NOMO-1 treated with dmso at 0.1 percent for 144 hours (cell line): ENCODE measurements around the gene MESP2.
A peak's percentile ranks its signal among the peaks of the same experiment; 100 is the strongest.

ENCODE experiments used
- DNase-seq: peaks from one replicate; lab custom pipeline; 2025; ENCODE audit not compliant: unreplicated experiment; lab: John Stamatoyannopoulos, UW

The MESP2 gene

DNA sequence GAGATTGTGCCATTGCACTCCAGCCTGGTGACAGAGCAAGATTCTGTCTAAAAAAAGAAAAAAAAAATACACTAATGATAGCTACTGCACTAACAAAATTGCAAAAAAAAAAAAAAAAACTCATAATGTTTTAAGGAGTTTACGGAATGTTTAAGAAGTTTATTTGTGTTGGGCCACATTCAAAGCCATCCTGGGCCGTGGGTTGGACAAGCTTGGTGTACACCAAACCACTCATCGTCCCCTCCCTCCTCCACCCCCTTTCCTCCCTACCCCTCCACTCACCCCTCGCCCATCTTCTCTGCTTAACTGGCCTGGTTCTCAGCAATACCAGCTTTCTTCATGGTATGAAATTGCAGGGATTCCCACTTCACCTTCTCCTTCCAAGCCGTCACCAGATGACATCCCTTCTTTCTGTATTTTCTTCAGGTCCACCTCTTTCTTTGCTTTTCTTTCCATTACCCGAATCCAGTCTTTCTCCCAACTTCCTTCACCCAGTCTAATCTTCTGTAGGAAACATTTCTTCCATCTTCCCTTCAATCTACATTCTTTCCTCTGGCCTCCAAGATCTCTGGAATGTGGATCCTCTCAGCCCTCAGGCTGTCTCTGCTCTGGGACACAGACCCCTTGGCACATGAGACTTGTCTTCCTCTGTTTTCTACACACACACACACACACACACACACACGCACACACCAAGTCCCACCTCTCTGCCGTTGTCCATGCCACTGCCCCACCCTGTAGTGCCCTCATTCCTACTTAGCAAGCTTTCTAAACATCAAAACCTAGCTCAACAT lies 21.6 kb upstream of the MESP2 start:
- DNase-seq = no peak

DNA sequence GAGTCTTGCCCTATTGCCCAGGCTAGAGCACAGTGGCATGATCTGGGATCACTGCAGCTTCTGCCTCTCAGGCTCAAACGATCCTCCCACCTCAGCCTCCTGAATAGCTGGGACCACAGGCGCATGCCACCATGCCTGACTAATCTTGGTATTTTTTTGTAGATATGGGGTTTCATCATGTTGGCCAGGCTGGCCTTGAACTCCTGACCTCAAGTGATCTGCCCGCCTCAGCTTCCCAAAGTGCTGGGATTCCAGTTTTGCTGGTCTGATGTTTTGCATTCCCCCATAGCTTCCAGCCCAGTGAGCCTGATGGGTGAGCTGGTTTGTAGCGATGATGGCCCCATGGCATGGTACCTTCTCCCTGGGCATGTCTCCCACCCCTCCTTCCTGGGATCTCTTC lies 20.4 kb upstream of the MESP2 start:
- DNase-seq = no peak

DNA sequence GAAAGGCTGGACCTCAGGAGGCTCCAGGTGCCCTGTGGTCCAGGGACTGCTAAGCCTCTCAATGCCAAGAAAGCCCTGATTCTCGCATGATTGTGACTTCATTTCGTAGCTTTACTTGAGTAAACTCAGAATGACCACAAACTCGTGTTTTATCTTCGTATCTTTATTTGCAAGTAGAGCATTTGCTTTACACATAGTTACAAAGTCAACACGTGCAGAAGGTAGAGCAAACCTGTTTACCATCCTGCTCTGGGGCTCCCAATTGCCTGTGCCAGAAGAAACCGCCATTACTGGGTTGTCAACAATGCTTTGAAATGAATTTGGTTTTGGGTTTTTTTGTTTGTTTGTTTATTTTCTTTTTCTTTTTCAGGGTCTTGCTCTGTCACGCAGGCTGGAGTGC lies 19.2 kb upstream of the MESP2 start:
- no peak for DNase-seq

DNA sequence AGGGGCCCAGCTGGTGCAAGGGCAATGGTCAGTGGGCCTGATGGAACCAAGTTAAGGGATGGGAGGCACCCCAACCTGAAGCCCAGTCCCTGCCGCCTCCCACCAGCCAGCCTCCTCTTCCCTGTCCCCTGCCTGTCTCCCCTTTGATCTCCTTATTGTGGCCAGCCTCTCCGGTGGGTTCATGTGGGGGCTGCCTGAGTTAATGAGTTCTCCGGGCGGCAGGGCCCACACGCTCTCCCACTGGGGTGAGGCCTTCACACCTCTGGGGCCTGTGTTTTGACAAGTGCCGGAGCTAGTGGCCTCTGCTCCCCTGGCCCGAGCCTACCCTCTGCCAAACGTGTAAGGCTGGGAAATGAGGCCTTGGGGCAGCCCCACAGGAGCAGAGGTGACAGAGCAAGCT lies 17.8 kb upstream of the MESP2 start:
- no peak for DNase-seq

DNA sequence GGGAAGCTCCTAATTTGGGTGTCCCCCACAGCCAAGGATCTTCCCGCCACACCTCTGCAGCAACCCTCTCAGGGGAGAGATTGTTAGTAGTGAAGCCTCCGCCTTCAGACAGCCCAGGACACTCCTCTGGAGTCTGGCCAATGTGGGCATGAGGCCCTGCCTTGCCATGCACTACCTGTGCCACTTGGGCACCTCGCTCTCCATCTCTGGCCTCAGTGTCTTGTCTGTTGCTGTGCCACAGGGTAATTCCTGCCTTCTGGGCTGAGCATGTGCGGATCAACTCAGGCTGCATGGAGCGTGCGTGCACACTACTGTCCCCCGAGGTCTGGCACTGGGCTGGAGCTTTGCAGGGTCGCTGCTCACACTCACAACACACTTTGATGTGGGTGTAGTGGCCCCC lies 17.2 kb upstream of the MESP2 start:
- no peak for DNase-seq

DNA sequence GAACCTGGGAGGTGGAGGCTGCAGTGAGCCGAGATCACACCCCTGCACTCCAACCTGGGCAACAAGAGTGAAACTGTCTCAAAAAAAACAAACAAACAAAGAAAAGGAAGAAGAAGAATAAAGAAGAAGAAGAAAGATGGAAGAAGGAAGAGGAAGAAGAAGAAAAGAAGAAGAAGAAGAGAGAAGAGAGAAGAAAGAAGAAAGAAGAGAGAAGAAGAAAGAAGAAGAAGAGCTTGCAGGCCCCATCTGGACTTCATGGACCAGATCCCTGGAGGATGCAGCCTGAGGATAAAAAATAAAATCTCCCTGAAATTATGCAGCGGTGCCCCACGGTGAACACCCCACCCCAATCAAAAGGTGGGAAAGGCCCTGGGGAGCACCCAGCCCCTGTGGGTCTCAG lies 16.3 kb upstream of the MESP2 start:
- no peak for DNase-seq

DNA sequence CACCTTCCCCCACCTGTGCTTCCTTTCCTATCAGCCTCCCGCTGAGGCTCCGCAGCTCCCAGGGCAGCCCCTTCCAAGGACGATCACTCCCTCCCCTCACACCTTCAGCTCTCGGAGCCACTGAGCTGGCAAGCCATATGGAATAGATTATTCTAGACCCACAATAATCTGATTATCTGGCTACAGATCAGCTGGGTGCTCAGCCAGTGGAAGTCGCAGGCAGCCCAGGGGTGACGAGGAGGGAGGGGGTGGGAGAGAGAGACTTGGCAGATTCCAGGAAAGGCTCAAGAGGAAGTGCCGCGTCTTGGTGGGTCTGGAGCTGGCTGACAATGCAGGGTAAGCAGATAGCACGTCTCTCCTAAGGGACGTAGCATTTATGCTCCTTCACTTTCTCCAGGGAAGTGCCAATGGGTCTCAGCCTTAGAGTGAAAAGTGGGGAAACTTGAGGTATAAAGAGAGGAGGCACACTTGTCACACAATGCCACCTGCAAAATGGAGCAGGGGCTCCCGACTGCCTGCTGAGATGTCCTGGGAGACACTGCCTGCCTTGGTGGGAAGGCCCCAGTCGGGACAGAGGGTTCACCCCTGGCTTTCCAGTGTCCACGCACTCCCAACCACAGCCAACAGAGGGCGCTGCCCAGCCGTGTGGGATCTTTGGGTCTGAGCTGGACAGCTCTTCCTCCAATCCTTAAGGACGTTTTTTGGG lies 15.7 kb upstream of the MESP2 start:
- DNase-seq = peak; percentile 13

DNA sequence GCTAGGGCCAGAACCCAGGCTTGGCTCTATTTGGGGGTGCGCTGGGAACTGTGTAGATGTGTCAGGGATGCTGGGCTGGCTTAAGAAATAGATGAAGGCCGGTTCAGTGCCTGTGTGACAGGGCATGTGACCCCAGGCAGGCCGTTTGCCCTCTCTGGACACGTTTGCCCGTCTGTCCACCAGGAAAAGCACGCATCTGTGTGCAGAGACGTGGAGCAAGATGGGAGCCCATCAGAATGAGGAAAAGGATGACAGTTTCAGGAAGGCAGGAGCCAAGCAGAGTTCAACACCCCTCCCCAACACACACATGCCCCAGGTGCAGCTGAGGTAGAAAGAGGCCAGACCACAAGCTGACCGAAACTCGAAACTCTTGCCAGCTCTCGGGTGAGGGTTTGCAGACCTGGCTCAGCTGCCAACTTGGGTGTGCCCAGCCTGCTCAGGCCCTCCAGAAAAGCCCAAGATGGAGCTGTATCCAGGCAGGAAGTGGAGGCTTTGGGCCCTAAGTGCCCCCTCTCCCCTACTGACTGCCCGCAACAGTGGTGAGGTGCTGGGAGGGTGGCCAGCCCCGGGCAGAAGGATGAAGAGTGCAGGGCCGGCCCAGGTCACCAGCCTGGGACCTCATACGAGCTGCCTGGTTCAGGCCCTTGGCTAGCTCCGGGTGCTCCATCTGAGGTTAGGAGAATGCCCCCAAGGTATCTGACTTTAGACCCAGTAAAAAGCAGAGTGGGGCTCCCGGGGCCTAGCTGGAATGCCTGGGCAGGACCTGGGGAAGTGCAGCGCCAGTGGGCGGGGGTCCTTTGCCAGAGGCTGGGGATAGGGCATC lies 14.9 kb upstream of the MESP2 start:
- no peak for DNase-seq

DNA sequence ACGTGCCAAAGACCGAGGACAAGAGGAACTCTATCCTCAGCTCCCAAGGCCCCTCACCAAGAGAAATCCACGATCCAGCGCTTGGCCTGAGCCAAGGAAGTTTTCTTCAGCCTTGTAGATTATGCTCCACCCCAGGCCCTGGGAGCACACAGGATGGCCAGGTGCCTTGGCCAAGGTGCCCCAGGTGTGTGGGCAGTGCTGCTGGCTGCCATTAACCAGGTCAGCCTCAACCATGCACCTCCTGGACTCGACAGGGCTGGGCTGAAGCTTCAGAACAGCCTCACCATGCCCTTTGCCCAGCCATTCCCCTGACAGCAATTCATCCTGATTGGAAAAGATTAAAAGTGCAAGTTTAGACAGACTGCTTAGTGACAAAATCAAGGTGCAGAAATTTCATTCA lies 14.2 kb upstream of the MESP2 start:
- no peak for DNase-seq

DNA sequence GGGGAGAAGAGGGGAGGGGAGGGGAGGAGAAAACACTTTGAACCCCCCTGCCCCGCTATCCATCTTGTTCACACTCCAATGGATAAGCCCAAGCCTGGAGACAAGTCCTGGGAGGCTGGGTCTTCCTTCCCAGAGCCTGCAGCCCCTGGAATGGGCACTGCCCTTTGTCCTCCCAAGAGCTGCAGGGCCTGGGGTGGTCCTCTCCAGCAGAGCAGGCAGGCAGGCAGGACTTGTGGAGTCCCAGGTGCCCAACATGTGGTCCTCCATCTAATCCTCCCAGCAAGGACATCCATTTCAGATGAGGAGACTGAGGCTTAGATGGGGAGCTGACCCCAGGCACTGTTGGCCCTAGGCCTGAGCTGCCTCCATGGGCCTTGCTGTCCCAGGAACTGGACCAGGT lies 10.4 kb upstream of the MESP2 start:
- DNase-seq = no peak

DNA sequence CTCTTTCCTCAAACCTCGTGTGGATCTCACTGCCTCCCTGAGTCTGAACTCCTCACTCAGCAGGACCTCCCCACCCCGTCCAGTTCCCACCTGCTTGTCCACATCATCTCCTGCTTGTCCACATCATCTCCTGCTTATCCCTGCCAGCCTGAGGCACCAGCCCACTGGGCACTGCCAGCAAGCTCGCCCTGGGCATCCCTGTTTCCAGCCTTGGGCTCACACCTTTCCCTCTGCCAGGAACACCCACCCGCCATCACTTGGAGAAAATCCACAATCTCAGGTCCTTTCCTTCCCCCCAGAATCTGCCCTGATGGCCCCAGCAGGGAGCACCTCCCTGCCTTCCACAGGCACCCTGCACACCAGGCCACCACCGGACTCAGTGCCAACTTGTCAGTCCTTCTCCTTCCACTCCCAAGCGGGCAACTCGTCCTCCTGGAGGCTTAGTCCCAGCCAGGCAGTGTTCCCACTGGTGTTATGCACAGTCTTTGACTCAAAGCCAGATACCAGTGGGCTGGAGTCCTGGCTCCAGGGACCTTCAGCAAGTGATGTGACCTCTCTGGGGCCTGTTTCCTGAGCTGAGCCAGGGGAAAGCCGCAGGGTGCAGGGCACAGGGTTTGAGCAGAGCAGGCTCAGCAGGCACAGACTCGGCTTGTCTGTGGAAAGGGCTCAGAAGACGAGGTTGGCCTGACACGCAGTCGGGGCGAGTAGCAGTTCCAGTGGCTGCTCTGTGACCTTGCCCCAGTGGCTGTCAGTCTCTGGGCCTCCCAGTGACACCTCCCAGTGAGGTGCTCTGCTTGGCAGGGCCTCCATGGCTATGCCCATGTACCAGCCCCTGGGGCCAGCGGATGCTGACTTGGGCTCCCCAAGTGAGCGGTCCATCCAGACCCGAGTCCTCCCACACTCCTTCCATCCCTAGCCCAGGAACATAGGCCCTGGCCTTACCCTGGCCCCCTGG lies 9.5 kb upstream of the MESP2 start:
- DNase-seq = no peak

DNA sequence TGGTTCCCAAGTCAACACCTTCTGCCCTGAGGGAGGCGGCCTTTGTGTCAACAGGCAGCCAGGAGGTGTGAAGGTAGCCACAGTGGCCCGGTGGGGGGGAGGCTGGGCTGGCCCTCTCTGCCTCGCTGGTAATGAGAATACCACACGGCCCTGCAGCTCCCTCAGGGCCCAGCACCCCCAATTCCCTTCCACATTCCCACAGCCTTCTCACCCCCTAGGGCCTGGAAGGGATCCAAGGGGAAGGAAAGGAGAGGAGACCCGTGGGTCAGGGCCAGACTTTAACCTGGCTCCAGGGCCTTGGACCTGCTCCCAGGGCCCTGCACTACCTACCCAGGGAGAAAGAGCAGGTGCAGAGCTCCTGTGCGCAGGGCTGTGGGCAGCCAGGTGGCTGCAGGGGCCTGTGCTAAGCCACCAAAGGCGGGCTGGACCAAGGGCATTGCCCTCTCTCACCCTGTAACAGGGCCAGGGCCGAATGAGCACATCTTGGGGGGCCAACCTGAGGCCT lies 8.7 kb upstream of the MESP2 start:
- no peak for DNase-seq

DNA sequence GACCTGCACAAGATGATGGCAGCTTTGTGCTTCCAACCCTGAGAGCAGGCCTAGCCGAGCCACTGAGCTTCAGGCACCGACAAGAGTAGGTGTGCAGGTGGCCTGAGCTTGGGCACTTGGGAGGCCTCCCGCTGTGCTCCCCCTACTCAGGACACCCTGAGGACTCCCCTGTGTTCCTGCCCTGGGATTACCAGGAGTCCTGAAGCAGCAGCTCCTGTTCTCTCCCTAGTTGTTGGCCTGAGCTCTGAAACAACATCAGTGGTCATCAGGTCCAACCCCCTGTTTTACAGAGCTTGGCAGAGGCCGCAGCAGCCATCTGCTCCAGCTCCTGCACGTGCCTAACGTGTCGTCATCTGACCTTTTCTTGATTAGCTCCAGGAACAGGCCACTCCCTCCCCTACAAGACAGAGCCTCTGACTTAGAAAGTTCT lies 8.0 kb upstream of the MESP2 start:
- DNase-seq = no peak

DNA sequence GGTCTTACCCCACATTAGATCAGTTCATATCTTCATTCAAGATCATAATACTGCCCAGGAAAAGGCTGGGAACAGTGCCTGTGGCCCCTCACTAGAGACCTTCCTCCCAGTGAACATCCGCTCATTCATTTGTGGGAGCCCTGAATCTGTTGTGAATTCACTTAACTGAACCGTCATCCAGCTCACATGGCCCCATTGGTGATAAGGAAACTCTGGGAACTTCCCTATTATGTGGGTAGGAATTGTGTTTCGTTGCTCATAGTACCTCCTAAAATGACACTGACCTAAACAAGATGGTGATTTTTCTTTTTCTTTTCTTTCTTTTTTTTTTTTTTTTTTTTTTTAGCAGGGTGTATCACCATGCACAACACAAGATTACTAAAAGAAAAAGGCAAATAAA lies 6.8 kb upstream of the MESP2 start:
- no peak for DNase-seq

DNA sequence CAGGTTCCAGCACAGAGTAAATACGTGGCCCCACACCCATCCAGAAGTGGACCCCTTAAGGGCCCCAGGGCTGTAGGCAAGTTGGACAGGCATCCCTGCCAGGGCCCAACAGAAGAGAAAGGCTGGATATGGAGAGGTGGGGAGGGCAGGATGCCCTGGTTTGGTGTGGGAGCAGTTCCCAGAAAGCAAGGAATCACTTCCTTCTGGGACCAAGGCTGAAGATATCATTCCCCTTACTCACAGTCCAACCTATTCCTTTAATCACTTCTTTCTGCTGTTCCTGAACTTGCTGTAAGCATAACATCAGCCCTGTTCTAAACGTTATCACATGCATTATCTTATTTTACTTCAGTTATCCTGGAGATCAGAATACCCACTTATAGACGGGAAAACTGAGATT lies 6.1 kb upstream of the MESP2 start:
- no peak for DNase-seq

DNA sequence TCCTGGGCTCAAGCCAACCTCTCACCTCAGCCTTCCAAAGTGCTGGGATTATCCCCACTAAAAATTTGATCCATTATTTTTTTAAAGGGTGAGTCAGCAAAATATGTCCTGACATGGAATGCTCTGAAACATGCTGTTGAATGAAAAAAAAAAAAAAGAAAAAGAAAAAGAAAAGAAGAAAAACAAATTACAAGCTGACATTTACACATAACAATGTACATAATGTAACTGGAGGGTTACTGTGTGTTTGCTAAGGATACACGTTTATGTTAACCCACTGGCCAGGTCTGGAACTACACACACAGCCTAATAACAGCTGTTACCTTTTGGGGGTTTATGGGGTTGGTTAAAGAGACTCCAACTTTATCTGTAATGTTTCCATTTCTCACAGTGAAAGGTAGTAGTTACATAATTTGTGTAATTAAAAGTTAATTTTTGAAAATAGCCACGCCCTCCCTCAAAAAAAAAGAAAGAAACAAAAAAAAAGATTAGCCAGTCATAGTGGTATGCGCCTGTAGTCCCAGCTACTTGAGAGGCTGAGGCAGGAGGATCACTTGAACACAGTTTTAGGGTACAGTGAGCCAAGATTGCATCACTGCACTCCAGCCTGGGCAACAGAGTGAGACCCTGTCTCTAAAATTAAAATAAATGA lies 3.1 kb upstream of the MESP2 start:
- DNase-seq = no peak

DNA sequence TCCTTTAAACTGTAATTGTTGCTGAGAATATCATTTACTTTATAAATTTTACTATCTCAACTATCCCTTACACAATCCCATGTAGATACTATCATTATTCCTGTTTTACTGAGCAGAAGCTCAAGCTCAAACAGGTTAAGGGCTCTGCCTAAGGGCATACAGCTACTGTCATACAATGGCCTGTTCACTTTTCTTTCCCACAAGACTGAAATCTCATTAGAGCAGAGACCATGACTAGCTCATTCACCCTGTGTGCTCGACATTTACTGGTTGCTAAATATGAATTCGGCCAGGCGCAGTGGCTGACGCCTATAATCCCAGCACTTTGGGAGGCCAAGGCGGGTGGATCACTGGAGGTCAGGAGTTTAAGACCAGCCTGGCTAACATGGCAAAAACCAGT lies 1.6 kb upstream of the MESP2 start:
- DNase-seq = no peak

DNA sequence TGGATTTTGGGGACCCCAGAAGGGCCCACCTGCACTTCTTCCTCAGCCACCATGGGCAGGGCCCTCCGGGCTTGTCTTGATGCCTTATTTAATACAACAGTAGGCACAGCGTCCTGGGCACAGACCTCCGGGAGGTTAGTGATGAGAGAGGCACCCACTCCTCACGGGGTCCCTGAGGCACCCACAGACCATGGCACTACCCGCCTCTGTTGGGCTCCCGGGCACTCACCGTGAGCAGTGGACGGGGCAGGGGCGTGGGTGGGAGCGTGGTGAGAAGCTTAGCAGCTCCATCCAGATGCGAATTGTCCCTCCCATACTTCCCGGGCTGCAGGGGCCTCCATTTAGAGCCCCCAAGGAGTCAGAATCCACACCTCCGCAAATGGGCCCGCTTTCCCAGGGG lies 317 bp upstream of the MESP2 start:
- DNase-seq = no peak

DNA sequence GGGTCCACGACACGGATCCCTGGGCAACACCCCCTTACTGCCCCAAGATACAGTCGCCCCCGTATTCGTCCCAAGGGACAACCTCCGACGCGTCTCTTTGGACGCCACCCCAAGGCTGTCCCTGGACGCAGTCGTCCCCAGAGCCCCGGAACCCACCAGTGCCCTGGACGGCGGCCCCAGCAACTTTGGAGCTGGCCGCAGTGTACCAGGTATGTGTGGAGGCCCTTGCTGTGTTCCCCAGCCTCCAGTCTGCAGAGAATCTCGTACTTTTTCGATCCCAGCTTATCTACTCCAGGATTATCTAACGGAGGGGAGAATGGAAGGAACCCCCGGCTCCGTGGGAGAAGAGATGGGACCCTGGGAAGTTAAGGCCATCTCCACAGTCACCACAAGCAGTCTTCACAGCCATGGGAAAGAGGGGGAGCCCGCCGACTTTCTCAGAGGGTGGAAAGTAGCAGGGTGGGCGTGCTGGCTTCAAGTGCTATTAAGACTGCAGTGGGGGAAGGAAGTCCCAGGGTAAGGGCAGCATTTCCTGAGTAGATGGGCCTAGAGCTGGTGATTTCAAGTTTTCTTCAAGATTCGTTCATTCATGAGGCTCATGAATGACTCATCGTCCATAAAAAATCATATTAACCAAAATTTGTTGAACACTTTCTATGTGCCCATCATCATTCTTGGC lies 1.1 kb downstream of the MESP2 start:
- no peak for DNase-seq
